NB4 (cell line): ENCODE data around the gene MCTP1.

ENCODE experiments used
- MYC ChIP-seq: IDR thresholded peaks from 2 replicates; pipeline ENCODE4 v1.6.1; 2011; ENCODE audit warnings: low read depth, low read length
- POLR2A ChIP-seq: IDR thresholded peaks from 2 replicates; pipeline ENCODE4 v1.6.1; 2011; ENCODE audit warnings: mild to moderate bottlenecking; ENCODE audit not compliant: insufficient read length; ENCODE audit errors: extremely low read depth
- TF ChIP-seq, protein P1 (sequence below): IDR thresholded peaks from one replicate; pipeline ENCODE4 v1.5.1; 2012; ENCODE audit warnings: low read depth, low read length

DNA sequence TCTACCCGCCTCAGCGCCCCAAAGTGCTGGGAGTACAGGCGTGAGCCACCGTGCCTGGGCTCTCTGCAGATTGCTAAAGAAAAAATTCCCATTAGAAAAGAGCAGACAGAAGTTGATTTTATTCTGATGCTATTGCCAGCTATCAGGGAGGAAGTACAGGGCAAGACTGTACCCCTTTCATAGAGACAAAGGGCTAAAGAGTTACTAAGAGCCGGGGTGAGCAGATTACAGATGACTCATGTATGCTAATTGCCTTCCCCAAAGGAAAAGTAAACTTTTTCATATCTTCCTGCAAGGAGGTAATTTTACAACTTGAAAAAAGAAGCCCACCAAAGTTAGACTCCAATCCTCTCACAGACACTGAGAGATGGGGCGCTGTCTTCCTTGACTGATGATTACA, 42.3 kb upstream of the MCTP1 start:
- TF ChIP-seq, protein P1, sequence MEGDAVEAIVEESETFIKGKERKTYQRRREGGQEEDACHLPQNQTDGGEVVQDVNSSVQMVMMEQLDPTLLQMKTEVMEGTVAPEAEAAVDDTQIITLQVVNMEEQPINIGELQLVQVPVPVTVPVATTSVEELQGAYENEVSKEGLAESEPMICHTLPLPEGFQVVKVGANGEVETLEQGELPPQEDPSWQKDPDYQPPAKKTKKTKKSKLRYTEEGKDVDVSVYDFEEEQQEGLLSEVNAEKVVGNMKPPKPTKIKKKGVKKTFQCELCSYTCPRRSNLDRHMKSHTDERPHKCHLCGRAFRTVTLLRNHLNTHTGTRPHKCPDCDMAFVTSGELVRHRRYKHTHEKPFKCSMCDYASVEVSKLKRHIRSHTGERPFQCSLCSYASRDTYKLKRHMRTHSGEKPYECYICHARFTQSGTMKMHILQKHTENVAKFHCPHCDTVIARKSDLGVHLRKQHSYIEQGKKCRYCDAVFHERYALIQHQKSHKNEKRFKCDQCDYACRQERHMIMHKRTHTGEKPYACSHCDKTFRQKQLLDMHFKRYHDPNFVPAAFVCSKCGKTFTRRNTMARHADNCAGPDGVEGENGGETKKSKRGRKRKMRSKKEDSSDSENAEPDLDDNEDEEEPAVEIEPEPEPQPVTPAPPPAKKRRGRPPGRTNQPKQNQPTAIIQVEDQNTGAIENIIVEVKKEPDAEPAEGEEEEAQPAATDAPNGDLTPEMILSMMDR: no peak
- no peak for TF ChIP-seq MYC
- no peak for TF ChIP-seq POLR2A
